Prostate gland (tissue), 2 donors: Measurements from ENCODE around the gene TMEM266. TPM values are rescaled to one million over a fixed set of nuclear protein-coding genes. Genes with fewer than 3 reads are reported as not detected.

ENCODE experiments used
- DNase-seq: peaks from one replicate; pipeline ENCODE4 v3.0.0-alpha.2; 2019; ENCODE audit warnings: low spot score
- H3K27ac ChIP-seq, 2 donors: fragments of 200-600 bp; sonication (generic); 2 replicates each; pipeline ENCODE4 v1.5.1; 2017 to 2019
- H3K27me3 ChIP-seq: fragments of 200-600 bp; sonication (generic); replicated peaks from 2 replicates; pipeline ENCODE4 v1.5.1; 2019; ENCODE audit not compliant: insufficient read depth
- H3K36me3 ChIP-seq, 2 donors: fragments of 200-600 bp; sonication (generic); 1 replicate in 1 of 2; 2 replicates in 1 of 2; pipeline versions ENCODE4 v1.5.1 to v1.8.1; 2017 to 2019
- H3K4me1 ChIP-seq: fragments of 200-600 bp; sonication (generic); replicated peaks from 2 replicates; pipeline ENCODE4 v1.5.1; 2019
- H3K4me3 ChIP-seq, 2 donors: fragments of 200-600 bp; sonication (generic); 2 replicates each; pipeline ENCODE4 v1.5.1; 2017 to 2019
- H3K9me3 ChIP-seq: fragments of 200-600 bp; sonication (generic); 2 replicates; pipeline ENCODE4 v1.5.1; 2017
- POLR2A ChIP-seq: fragments of 450-650 bp; IDR thresholded peaks from one replicate; pipeline ENCODE4 v1.6.1; 2016; ENCODE audit warnings: antibody characterized with exemption, mild to moderate bottlenecking
- POLR2AphosphoS5 ChIP-seq: sonication (generic); formaldehyde crosslinking; IDR thresholded peaks from one replicate; pipeline ENCODE4 v1.6.1; 2017; ENCODE audit warnings: antibody characterized with exemption
- WGBS: methylation state at CpG from one replicate; pipeline ENCODE4 v1.1.5; 2018; 5-methylcytosine and 5-hydroxymethylcytosine counted together
- intact Hi-C: fragments of 100-400 bp; cut with DNase I; formaldehyde crosslinking; loops from one replicate; pipeline ENCODE4 v1.14.2; 2022
- total RNA-seq, 2 donors: library from RNA; depleted of rRNA; stranded (reverse); fragments of >200 nt; gene quantifications; one replicate each; pipeline ENCODE4 v1.1.0, GENCODE V29; 2016
- TF ChIP-seq, protein P1 (sequence below), 4 experiments: fragments of 200-600 bp in 2 of 4; fragments of 450-650 bp in 2 of 4; sonication (generic) in 2 of 4; IDR thresholded peaks; 1 replicate in 3 of 4; 2 replicates in 1 of 4; pipeline ENCODE4 v1.5.1; 2016 to 2019; ENCODE audit warnings: antibody characterized with exemption in 4 of 4, mild to moderate bottlenecking in 2 of 4, moderate library complexity in 2 of 4

The TMEM266 gene
- total RNA-seq, 2 donors from 2014 or later: 5.9 to 6.0 TPM

DNA sequence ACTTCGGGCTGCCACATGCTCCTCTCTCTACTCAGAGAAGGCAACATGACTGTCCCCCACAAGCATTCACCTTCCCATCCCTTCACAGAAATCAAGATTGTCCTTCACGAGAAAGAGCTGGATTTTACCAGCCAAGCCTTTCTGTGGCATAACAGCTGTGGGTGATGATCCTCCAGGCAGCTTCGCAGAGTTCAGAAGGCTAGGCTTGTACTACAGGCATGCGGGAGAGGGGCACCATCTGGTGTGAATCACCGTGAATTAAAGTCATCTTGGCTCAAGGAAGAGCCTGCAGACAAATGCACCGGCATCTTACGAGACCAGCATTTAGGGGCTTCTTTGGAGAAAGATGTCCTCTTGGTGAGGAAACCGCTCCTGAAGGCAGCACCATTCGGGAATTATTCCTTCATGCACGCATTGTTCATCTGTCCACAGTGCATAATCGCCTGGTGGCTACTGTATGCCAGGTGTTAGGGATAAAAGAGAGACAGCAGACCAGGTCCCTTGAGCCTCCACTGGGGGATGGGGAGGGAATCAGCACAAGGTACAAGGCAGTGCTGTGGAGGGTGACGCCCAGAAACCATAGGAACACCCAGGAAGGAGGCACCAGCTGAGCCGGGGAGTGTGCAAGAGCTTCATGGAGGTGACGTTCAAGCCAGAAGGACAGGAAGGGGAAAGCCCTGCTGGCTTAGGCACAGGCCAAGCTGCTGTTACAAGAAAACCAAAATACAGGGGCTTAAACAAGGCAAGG lies 108.6 kb downstream of the TMEM266 start:
- Histone ChIP-seq H3K4me1 (peaks cover 5% of the 10 kb centered on the region), H3K27me3 (no peaks in the 10 kb centered on the region), H3K27ac (no peak overlapping the region), H3K4me3 (no peak overlapping the region), H3K9me3 (no peaks in the 10 kb centered on the region), H3K36me3 (no peaks in the 10 kb centered on the region)
- intact Hi-C loops: no loop called here
- WGBS: 92% methylated on average over 14 of the region's 14 CpGs
- no peak for DNase-seq
- no peak for TF ChIP-seq POLR2A
- no peak for TF ChIP-seq POLR2AphosphoS5

GRCh38 chr15:76169018-76169417 lies 109.2 kb downstream of the TMEM266 start:
- Histone ChIP-seq H3K27ac (no peak overlapping the region), H3K4me3 (no peak overlapping the region), H3K36me3 (no peaks in the 10 kb centered on the region), H3K9me3 (no peaks in the 10 kb centered on the region), H3K27me3 (no peaks in the 10 kb centered on the region), H3K4me1 (no peaks in the 10 kb centered on the region)
- intact Hi-C loops: no loop called here
- no peak for DNase-seq
- no peak for TF ChIP-seq POLR2AphosphoS5
- TF ChIP-seq, protein P1, sequence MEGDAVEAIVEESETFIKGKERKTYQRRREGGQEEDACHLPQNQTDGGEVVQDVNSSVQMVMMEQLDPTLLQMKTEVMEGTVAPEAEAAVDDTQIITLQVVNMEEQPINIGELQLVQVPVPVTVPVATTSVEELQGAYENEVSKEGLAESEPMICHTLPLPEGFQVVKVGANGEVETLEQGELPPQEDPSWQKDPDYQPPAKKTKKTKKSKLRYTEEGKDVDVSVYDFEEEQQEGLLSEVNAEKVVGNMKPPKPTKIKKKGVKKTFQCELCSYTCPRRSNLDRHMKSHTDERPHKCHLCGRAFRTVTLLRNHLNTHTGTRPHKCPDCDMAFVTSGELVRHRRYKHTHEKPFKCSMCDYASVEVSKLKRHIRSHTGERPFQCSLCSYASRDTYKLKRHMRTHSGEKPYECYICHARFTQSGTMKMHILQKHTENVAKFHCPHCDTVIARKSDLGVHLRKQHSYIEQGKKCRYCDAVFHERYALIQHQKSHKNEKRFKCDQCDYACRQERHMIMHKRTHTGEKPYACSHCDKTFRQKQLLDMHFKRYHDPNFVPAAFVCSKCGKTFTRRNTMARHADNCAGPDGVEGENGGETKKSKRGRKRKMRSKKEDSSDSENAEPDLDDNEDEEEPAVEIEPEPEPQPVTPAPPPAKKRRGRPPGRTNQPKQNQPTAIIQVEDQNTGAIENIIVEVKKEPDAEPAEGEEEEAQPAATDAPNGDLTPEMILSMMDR (IDR thresholded peaks at IDR 0.05): no peak
- no peak for TF ChIP-seq POLR2A
- 91% methylated on average over 4 of the region's 4 CpGs for WGBS

DNA sequence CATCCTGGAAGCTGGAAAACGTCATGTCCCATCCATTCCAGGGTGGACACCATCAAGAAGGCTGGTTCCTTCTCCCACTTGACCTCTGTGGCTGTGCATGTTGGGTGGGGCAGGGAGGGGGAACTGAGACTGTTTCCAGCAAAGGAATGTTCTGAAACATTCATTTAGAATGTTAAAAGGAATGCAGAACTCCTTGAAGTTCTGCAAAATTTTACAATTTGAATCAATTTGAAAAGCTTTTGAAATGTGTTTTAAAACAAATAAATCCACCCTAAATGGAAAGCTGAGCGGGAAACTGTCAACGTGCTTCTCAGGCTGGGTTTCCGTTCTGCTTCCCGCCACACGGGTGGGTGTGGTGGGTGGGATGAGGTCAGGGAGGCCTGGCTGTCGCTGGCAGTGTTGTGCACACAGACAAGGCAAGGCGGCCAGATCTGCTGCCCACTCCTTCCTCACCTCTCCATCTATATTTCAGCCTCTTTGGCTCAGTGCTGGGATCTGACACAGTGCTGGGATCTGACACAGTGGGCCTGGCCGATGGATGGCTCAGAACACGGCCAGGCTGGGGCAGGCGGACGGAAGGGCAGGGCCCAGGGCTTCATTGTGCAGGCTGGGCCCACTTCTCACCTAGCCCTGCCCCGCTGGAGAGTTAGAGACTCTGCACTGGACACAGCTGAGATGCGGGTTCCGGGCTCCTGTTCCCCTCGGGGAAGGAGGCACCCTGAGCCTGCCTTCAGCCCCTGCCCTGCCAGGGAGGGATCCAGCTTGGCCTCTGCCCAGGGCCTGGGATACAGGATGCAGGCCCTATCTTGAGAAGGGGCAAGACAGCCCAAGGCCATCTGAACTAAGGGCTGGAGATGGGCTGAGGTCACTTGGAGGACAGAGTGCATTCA lies 110.4 kb downstream of the TMEM266 start:
- Histone ChIP-seq H3K4me3 (no peak overlapping the region), H3K36me3 (no peaks in the 10 kb centered on the region), H3K4me1 (no peaks in the 10 kb centered on the region), H3K27me3 (no peaks in the 10 kb centered on the region), H3K9me3 (no peaks in the 10 kb centered on the region), H3K27ac (no peak overlapping the region)
- DNase-seq: no peak
- 85% methylated on average over 16 of the region's 16 CpGs for WGBS
- TF ChIP-seq POLR2A (no peak), POLR2AphosphoS5 (no peak)
- TF ChIP-seq, protein P1 (IDR thresholded peaks at IDR 0.05): no peak
- intact Hi-C loops: no loop called here

GRCh38 chr15:76172782-76173181 lies 113.0 kb downstream of the TMEM266 start:
- 80% methylated on average over 16 of the region's 16 CpGs for WGBS
- no peak overlapping the region for H3K4me3 ChIP-seq
- TF ChIP-seq POLR2AphosphoS5 (no peak), POLR2A (no peak)
- TF ChIP-seq, protein P1 (IDR thresholded peaks at IDR 0.05): no peak
- intact Hi-C loops: no loop called here
- no peaks in the 10 kb centered on the region for H3K9me3 ChIP-seq
- no peaks in the 10 kb centered on the region for H3K36me3 ChIP-seq
- no peak overlapping the region for H3K27ac ChIP-seq
- DNase-seq: no peak
- H3K4me1 ChIP-seq: no peaks in the 10 kb centered on the region
- no peaks in the 10 kb centered on the region for H3K27me3 ChIP-seq

GRCh38 chr15:76173317-76173834 lies 113.6 kb downstream of the TMEM266 start:
- intact Hi-C loops: no loop called here
- TF ChIP-seq POLR2AphosphoS5 (no peak), POLR2A (no peak)
- TF ChIP-seq, protein P1 (IDR thresholded peaks at IDR 0.05): no peak
- Histone ChIP-seq H3K9me3 (no peaks in the 10 kb centered on the region), H3K4me1 (peaks cover 2% of the 10 kb centered on the region), H3K27me3 (no peaks in the 10 kb centered on the region), H3K4me3 (no peak overlapping the region), H3K36me3 (no peaks in the 10 kb centered on the region), H3K27ac (no peak overlapping the region)
- 91% methylated on average over 8 of the region's 8 CpGs for WGBS
- no peak for DNase-seq
